ENCODE data around the gene SDK2.

- TF ChIP-seq CTCF (IDR thresholded peaks at IDR 0.05; ENCODE audit: insufficient read depth, low read length) (no peak), REST (IDR thresholded peaks at IDR 0.05; ENCODE audit: insufficient replicate concordance, low read depth) (no peak), POLR2AphosphoS5 (IDR thresholded peaks at IDR 0.05; ENCODE audit: low read depth) (no peak), GABPA (IDR thresholded peaks at IDR 0.05; ENCODE audit: low read depth) (no peak)
Measured at GRCh38 chr17:73467651-73468050, 176.6 kb downstream of the SDK2 start.
